RWPE2 (cell line): Measurements from ENCODE around the gene CTR9.

Source experiments
- ATAC-seq: fragments of 200-7000 bp; cut with Tn5 transposase; 3 replicates; pipeline ENCODE4 v1.9.1; 2021; ENCODE audit warnings: low read depth
- DNase-seq: peaks from one replicate; pipeline ENCODE4 v3.0.0-alpha.2; 2020; ENCODE audit warnings: low spot score
- H3K27ac ChIP-seq: fragments of 450-650 bp; 2 replicates; pipeline ENCODE4 v1.5.1; 2017; ENCODE audit warnings: mild to moderate bottlenecking; ENCODE audit not compliant: poor library complexity, severe bottlenecking
- H3K27me3 ChIP-seq: fragments of 250-450 bp; sonication (Bioruptor Pico); 2 replicates; pipeline ENCODE4 v1.5.1; 2021; ENCODE audit warnings: mild to moderate bottlenecking, moderate library complexity; ENCODE audit not compliant: insufficient read depth, poor library complexity, severe bottlenecking
- H3K36me3 ChIP-seq: fragments of 250-450 bp; sonication (Bioruptor Pico); 2 replicates; pipeline ENCODE4 v1.5.1; 2020; ENCODE audit warnings: low read depth, mild to moderate bottlenecking, moderate library complexity
- H3K4me1 ChIP-seq: fragments of 250-450 bp; sonication (Bioruptor Pico); 2 replicates; pipeline ENCODE4 v1.5.1; 2021; ENCODE audit warnings: mild to moderate bottlenecking, moderate library complexity; ENCODE audit not compliant: insufficient read depth, poor library complexity, severe bottlenecking
- H3K4me3 ChIP-seq: fragments of 250-450 bp; sonication (Bioruptor Pico); 2 replicates; pipeline ENCODE4 v1.5.1; 2021; ENCODE audit warnings: mild to moderate bottlenecking, moderate library complexity; ENCODE audit not compliant: severe bottlenecking
- H3K9me3 ChIP-seq: fragments of 250-450 bp; sonication (Bioruptor Pico); 2 replicates; pipeline ENCODE4 v1.5.1; 2021; ENCODE audit warnings: mild to moderate bottlenecking, moderate library complexity; ENCODE audit not compliant: severe bottlenecking
- TF ChIP-seq, protein P1 (sequence below): fragments of 450-650 bp; IDR thresholded peaks from one replicate; pipeline ENCODE4 v1.5.1; 2017; ENCODE audit warnings: mild to moderate bottlenecking, moderate library complexity; ENCODE audit not compliant: poor library complexity, severe bottlenecking

The CTR9 gene

DNA sequence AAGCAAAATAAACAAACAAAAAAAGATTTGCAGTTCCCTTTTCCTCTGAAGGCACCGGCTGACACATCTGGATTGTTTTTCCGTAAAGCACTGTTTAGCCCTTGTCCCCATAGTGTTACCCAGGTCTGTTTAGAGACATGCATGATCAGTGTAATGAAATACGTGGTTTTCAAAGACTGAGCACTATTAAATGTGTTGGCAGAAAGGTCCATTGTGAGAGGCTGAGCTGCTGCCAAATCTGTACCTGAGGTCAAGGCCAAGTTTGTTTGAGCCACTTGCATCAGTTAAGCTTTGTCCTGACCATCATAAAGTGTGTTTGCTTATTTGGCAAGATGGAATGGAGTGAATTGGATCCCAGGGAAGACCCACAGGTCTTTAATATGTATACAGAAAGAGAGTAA lies 26.3 kb downstream of the CTR9 start:
- no peaks in the 10 kb centered on the region for H3K4me1 ChIP-seq
- no peak for DNase-seq
- H3K27ac ChIP-seq = no peak overlapping the region
- no peak overlapping the region for H3K4me3 ChIP-seq
- ATAC-seq = no peak
- H3K36me3 ChIP-seq = peaks cover 60% of the 10 kb centered on the region
- H3K9me3 ChIP-seq = no peaks in the 10 kb centered on the region
- no peaks in the 10 kb centered on the region for H3K27me3 ChIP-seq
- TF ChIP-seq, protein P1, sequence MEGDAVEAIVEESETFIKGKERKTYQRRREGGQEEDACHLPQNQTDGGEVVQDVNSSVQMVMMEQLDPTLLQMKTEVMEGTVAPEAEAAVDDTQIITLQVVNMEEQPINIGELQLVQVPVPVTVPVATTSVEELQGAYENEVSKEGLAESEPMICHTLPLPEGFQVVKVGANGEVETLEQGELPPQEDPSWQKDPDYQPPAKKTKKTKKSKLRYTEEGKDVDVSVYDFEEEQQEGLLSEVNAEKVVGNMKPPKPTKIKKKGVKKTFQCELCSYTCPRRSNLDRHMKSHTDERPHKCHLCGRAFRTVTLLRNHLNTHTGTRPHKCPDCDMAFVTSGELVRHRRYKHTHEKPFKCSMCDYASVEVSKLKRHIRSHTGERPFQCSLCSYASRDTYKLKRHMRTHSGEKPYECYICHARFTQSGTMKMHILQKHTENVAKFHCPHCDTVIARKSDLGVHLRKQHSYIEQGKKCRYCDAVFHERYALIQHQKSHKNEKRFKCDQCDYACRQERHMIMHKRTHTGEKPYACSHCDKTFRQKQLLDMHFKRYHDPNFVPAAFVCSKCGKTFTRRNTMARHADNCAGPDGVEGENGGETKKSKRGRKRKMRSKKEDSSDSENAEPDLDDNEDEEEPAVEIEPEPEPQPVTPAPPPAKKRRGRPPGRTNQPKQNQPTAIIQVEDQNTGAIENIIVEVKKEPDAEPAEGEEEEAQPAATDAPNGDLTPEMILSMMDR = no peak

DNA sequence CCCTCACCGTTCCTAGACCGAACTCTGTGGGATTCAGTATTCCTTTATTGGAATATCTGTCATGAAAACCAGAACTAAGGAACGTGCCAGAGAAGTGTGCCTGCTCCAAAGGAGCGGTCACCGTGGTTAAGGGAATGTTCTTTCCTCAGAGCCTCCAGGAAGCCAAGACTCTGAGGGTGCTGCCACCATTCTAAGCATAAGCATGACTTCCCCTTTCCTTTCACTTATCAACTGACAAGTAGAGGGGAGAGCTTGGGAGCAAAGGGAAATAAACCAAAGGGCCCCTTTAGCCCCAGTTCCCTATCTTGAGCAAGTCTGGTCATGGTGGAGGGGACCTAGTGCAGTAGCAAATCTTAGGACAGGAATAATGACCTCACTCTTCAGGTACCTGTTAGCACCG lies 26.8 kb downstream of the CTR9 start:
- Histone ChIP-seq H3K4me3 (no peak overlapping the region), H3K9me3 (no peaks in the 10 kb centered on the region), H3K36me3 (peaks cover 60% of the 10 kb centered on the region), H3K27ac (no peak overlapping the region), H3K4me1 (no peaks in the 10 kb centered on the region), H3K27me3 (no peaks in the 10 kb centered on the region)
- DNase-seq (no peak), ATAC-seq (no peak)
- TF ChIP-seq, protein P1 = no peak

- Histone ChIP-seq H3K9me3 (no peaks in the 10 kb centered on the region), H3K4me1 (no peaks in the 10 kb centered on the region), H3K27me3 (no peaks in the 10 kb centered on the region), H3K36me3 (peaks cover 60% of the 10 kb centered on the region), H3K27ac (no peak overlapping the region), H3K4me3 (no peak overlapping the region)
- no peak for DNase-seq
- no peak for ATAC-seq
- TF ChIP-seq, protein P1 = no peak
These were observed 27.3 kb downstream of the CTR9 start for GRCh38 chr11:10778217-10778970.

DNA sequence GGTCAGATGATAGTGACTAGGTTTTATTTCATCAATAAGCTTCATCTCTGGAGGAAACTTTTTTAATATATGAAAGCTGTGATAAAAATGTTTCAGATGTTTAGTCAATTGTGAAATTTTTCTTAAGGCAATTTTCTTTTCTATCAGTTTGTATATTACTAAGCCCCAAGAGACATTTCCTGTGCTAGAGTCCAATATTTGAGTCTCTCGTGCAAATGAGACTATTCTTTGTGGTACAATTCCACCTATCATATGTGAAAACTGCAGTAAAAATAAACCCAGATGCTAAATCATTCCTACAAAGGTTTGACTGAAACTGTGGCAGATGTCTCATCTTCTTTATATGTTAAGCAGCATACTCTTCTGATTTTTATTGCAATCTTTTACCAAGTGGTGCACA lies 28.0 kb downstream of the CTR9 start:
- no peak overlapping the region for H3K27ac ChIP-seq
- no peak overlapping the region for H3K4me3 ChIP-seq
- H3K36me3 ChIP-seq = peaks cover 56% of the 10 kb centered on the region
- H3K27me3 ChIP-seq = no peaks in the 10 kb centered on the region
- DNase-seq = no peak
- H3K4me1 ChIP-seq = no peaks in the 10 kb centered on the region
- no peaks in the 10 kb centered on the region for H3K9me3 ChIP-seq
- TF ChIP-seq, protein P1 = no peak
- ATAC-seq = no peak

GRCh38 chr11:10780040-10780439 lies 29.0 kb downstream of the CTR9 start:
- TF ChIP-seq, protein P1 = no peak
- Histone ChIP-seq H3K36me3 (peaks cover 47% of the 10 kb centered on the region), H3K4me3 (no peak overlapping the region), H3K27ac (no peak overlapping the region), H3K4me1 (no peaks in the 10 kb centered on the region), H3K27me3 (no peaks in the 10 kb centered on the region), H3K9me3 (no peaks in the 10 kb centered on the region)
- DNase-seq = no peak
- ATAC-seq = no peak
